ENCODE results near the gene C4orf51. TPM values are rescaled to one million over a fixed set of nuclear protein-coding genes. Genes with fewer than 3 reads are reported as not detected.

The C4orf51 gene
- total and polyA plus RNA-seq, 2 donors: not detected

- H3K36me3 ChIP-seq (ENCODE audit: control insufficient read depth in 2 of 2, insufficient read depth in 2 of 2, low read length in 1 of 2): no peaks in the 10 kb centered on the region
- H3K4me3 ChIP-seq (ENCODE audit: low read length in 2 of 2): no peak overlapping the region
- no peak for DNase-seq (ENCODE audit: low read depth in 6 of 9, low spot score in 9 of 9)
- H3K4me1 ChIP-seq (ENCODE audit: control insufficient read depth in 2 of 2, insufficient read depth in 2 of 2, low read length in 2 of 2): peaks cover 4 to 12% of the 10 kb centered on the region in 2 donors
- H3K9me3 ChIP-seq (ENCODE audit: control insufficient read depth in 2 of 2, insufficient read depth in 1 of 2, low read length in 1 of 2): no peaks in the 10 kb centered on the region
- WGBS: 96% methylated on average over 3 of the region's 3 CpGs
- no peak overlapping the region for H3K27ac ChIP-seq (ENCODE audit: low read depth in 1 of 2, low read length in 1 of 2)
- no peaks in the 10 kb centered on the region for H3K27me3 ChIP-seq (ENCODE audit: control insufficient read depth in 2 of 2, insufficient read depth in 1 of 2, low read length in 1 of 2)
Measured at GRCh38 chr4:145720656-145721055, 40.7 kb downstream of the C4orf51 start.

GRCh38 chr4:145722561-145722960 is 42.6 kb downstream of the C4orf51 start:
- H3K4me3 ChIP-seq (ENCODE audit: low read length in 2 of 2): no peak overlapping the region
- no peak for DNase-seq (ENCODE audit: low read depth in 6 of 9, low spot score in 9 of 9)
- 98% methylated on average over 1 of the region's 1 CpG for WGBS
- peaks cover 4 to 12% of the 10 kb centered on the region in 2 donors for H3K4me1 ChIP-seq (ENCODE audit: control insufficient read depth in 2 of 2, insufficient read depth in 2 of 2, low read length in 2 of 2)
- no peaks in the 10 kb centered on the region for H3K36me3 ChIP-seq (ENCODE audit: control insufficient read depth in 2 of 2, insufficient read depth in 2 of 2, low read length in 1 of 2)
- no peak overlapping the region for H3K27ac ChIP-seq (ENCODE audit: low read depth in 1 of 2, low read length in 1 of 2)
- H3K27me3 ChIP-seq (ENCODE audit: control insufficient read depth in 2 of 2, insufficient read depth in 1 of 2, low read length in 1 of 2): no peaks in the 10 kb centered on the region
- H3K9me3 ChIP-seq (ENCODE audit: control insufficient read depth in 2 of 2, insufficient read depth in 1 of 2, low read length in 1 of 2): no peaks in the 10 kb centered on the region

- H3K27ac ChIP-seq (ENCODE audit: low read depth in 1 of 2, low read length in 1 of 2): no peak overlapping the region
- no peak for DNase-seq (ENCODE audit: low read depth in 6 of 9, low spot score in 9 of 9)
- no peaks in the 10 kb centered on the region for H3K27me3 ChIP-seq (ENCODE audit: control insufficient read depth in 2 of 2, insufficient read depth in 1 of 2, low read length in 1 of 2)
- no peaks in the 10 kb centered on the region for H3K36me3 ChIP-seq (ENCODE audit: control insufficient read depth in 2 of 2, insufficient read depth in 2 of 2, low read length in 1 of 2)
- no peak overlapping the region for H3K4me3 ChIP-seq (ENCODE audit: low read length in 2 of 2)
- WGBS: 91% methylated on average over 2 of the region's 2 CpGs
- H3K9me3 ChIP-seq (ENCODE audit: control insufficient read depth in 2 of 2, insufficient read depth in 1 of 2, low read length in 1 of 2): no peaks in the 10 kb centered on the region
- peaks cover 4 to 12% of the 10 kb centered on the region in 2 donors for H3K4me1 ChIP-seq (ENCODE audit: control insufficient read depth in 2 of 2, insufficient read depth in 2 of 2, low read length in 2 of 2)
Measured at GRCh38 chr4:145723336-145723735, 43.4 kb downstream of the C4orf51 start.

GRCh38 chr4:145730026-145730425 is 50.1 kb downstream of the C4orf51 start:
- Histone ChIP-seq H3K9me3 (ENCODE audit: control insufficient read depth in 2 of 2, insufficient read depth in 1 of 2, low read length in 1 of 2) (no peaks in the 10 kb centered on the region), H3K27ac (ENCODE audit: low read depth in 1 of 2, low read length in 1 of 2) (no peak overlapping the region), H3K36me3 (ENCODE audit: control insufficient read depth in 2 of 2, insufficient read depth in 2 of 2, low read length in 1 of 2) (no peaks in the 10 kb centered on the region), H3K27me3 (ENCODE audit: control insufficient read depth in 2 of 2, insufficient read depth in 1 of 2, low read length in 1 of 2) (peaks cover 0 to 2% of the 10 kb centered on the region in 2 donors), H3K4me1 (ENCODE audit: control insufficient read depth in 2 of 2, insufficient read depth in 2 of 2, low read length in 2 of 2) (peaks cover 3 to 9% of the 10 kb centered on the region in 2 donors), H3K4me3 (ENCODE audit: low read length in 2 of 2) (no peak overlapping the region)
- WGBS: 86% methylated on average over 5 of the region's 5 CpGs
- DNase-seq (ENCODE audit: low read depth in 6 of 9, low spot score in 9 of 9): no peak

- no peak overlapping the region for H3K4me3 ChIP-seq (ENCODE audit: low read length in 2 of 2)
- no peak for DNase-seq (ENCODE audit: low read depth in 6 of 9, low spot score in 9 of 9)
- H3K36me3 ChIP-seq (ENCODE audit: control insufficient read depth in 2 of 2, insufficient read depth in 2 of 2, low read length in 1 of 2): no peaks in the 10 kb centered on the region
- H3K27ac ChIP-seq (ENCODE audit: low read depth in 1 of 2, low read length in 1 of 2): no peak overlapping the region
- WGBS: 91% methylated on average over 1 of the region's 1 CpG
- no peaks in the 10 kb centered on the region for H3K9me3 ChIP-seq (ENCODE audit: control insufficient read depth in 2 of 2, insufficient read depth in 1 of 2, low read length in 1 of 2)
- H3K4me1 ChIP-seq (ENCODE audit: control insufficient read depth in 2 of 2, insufficient read depth in 2 of 2, low read length in 2 of 2): peaks cover 3 to 11% of the 10 kb centered on the region in 2 donors
- H3K27me3 ChIP-seq (ENCODE audit: control insufficient read depth in 2 of 2, insufficient read depth in 1 of 2, low read length in 1 of 2): peaks cover 0 to 2% of the 10 kb centered on the region in 2 donors
Measured at GRCh38 chr4:145731028-145731427, 51.1 kb downstream of the C4orf51 start.

- H3K4me1 ChIP-seq (ENCODE audit: control insufficient read depth in 2 of 2, insufficient read depth in 2 of 2, low read length in 2 of 2): peaks cover 3 to 11% of the 10 kb centered on the region in 2 donors
- H3K36me3 ChIP-seq (ENCODE audit: control insufficient read depth in 2 of 2, insufficient read depth in 2 of 2, low read length in 1 of 2): no peaks in the 10 kb centered on the region
- H3K27me3 ChIP-seq (ENCODE audit: control insufficient read depth in 2 of 2, insufficient read depth in 1 of 2, low read length in 1 of 2): peaks cover 0 to 2% of the 10 kb centered on the region in 2 donors
- DNase-seq (ENCODE audit: low read depth in 6 of 9, low spot score in 9 of 9): no peak
- 82% methylated on average over 14 of the region's 14 CpGs for WGBS
- peak overlapping the region; percentile 62 to 81 for H3K4me3 ChIP-seq (ENCODE audit: low read length in 2 of 2)
- H3K27ac ChIP-seq (ENCODE audit: low read depth in 1 of 2, low read length in 1 of 2): peak overlapping the region; percentile 80 to 82
- H3K9me3 ChIP-seq (ENCODE audit: control insufficient read depth in 2 of 2, insufficient read depth in 1 of 2, low read length in 1 of 2): no peaks in the 10 kb centered on the region
Measured at GRCh38 chr4:145732001-145732815, 52.3 kb downstream of the C4orf51 start.

GRCh38 chr4:145732895-145733880 is 53.2 kb downstream of the C4orf51 start:
- Histone ChIP-seq H3K36me3 (ENCODE audit: control insufficient read depth in 2 of 2, insufficient read depth in 2 of 2, low read length in 1 of 2) (no peaks in the 10 kb centered on the region), H3K4me3 (ENCODE audit: low read length in 2 of 2) (peak overlapping the region; percentile 62 to 81), H3K9me3 (ENCODE audit: control insufficient read depth in 2 of 2, insufficient read depth in 1 of 2, low read length in 1 of 2) (no peaks in the 10 kb centered on the region), H3K4me1 (ENCODE audit: control insufficient read depth in 2 of 2, insufficient read depth in 2 of 2, low read length in 2 of 2) (peaks cover 3 to 11% of the 10 kb centered on the region in 2 donors), H3K27me3 (ENCODE audit: control insufficient read depth in 2 of 2, insufficient read depth in 1 of 2, low read length in 1 of 2) (peaks cover 0 to 2% of the 10 kb centered on the region in 2 donors), H3K27ac (ENCODE audit: low read depth in 1 of 2, low read length in 1 of 2) (peak overlapping the region; percentile 82 to 91)
- peak; percentile 48 to 92 (median 77) for DNase-seq (ENCODE audit: low read depth in 6 of 9, low spot score in 9 of 9)
- WGBS: 3% methylated on average over 81 of the region's 81 CpGs

GRCh38 chr4:145734031-145734430 is 54.1 kb downstream of the C4orf51 start:
- H3K27me3 ChIP-seq (ENCODE audit: control insufficient read depth in 2 of 2, insufficient read depth in 1 of 2, low read length in 1 of 2): peaks cover 0 to 2% of the 10 kb centered on the region in 2 donors
- no peaks in the 10 kb centered on the region for H3K36me3 ChIP-seq (ENCODE audit: control insufficient read depth in 2 of 2, insufficient read depth in 2 of 2, low read length in 1 of 2)
- peaks cover 3 to 11% of the 10 kb centered on the region in 2 donors for H3K4me1 ChIP-seq (ENCODE audit: control insufficient read depth in 2 of 2, insufficient read depth in 2 of 2, low read length in 2 of 2)
- H3K9me3 ChIP-seq (ENCODE audit: control insufficient read depth in 2 of 2, insufficient read depth in 1 of 2, low read length in 1 of 2): no peaks in the 10 kb centered on the region
- peak overlapping the region; percentile 68 to 82 for H3K27ac ChIP-seq (ENCODE audit: low read depth in 1 of 2, low read length in 1 of 2)
- no peak for DNase-seq (ENCODE audit: low read depth in 6 of 9, low spot score in 9 of 9)
- WGBS: 92% methylated on average over 7 of the region's 7 CpGs
- H3K4me3 ChIP-seq (ENCODE audit: low read length in 2 of 2): no peak overlapping the region

Measured in thymus (tissue), 11 donors.